T follicular helper cell (primary cell): ENCODE data around the gene TRIP6.

Experiments
- DNase-seq: peaks from one replicate; pipeline ENCODE4 v3.0.0-alpha.2; 2020; ENCODE audit warnings: low read depth
- total RNA-seq, 2 experiments: gene quantifications; one replicate each; lab custom pipeline; 2026; lab: John Stamatoyannopoulos, UW

Gene TRIP6, protein sequence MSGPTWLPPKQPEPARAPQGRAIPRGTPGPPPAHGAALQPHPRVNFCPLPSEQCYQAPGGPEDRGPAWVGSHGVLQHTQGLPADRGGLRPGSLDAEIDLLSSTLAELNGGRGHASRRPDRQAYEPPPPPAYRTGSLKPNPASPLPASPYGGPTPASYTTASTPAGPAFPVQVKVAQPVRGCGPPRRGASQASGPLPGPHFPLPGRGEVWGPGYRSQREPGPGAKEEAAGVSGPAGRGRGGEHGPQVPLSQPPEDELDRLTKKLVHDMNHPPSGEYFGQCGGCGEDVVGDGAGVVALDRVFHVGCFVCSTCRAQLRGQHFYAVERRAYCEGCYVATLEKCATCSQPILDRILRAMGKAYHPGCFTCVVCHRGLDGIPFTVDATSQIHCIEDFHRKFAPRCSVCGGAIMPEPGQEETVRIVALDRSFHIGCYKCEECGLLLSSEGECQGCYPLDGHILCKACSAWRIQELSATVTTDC
- 10.7 to 23.8 reads per million in 2 experiments for total RNA-seq

DNA sequence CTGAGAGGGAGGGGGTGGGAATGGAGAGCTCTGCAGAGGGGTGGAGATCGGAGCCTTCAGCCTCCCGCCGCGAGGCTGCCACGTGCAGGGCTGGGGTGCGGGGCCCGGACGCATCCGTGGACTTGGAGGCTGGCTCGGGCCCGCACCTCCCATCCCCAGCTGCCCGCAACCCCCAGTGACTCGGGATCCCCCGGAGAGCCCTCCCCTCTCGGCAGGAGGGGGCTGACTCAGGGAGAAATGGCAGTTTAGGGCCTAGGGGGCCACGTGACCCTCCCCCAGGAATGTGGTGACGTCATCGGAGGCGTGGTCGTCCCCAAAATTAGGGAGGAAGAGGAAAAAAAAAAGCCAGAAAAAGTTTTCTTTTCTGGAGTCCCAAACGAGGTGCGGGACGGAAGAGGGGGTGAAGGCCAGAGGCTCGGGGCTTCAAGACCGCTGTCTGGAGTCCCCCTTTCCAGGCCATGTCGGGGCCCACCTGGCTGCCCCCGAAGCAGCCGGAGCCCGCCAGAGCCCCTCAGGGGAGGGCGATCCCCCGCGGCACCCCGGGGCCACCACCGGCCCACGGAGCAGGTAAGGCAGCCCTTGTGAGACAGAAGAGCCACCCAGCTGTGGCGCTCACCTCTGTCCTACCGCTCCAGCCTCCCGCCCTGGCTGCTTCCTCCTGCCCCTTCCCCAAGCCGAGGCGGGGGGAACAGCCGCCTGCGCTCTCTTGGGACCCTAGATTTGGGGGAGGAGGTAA, at the start of gene TRIP6:
Gene TRIP6 (plus strand): TSS at position 348 of the 736 bp plus-strand sequence. CDS start 111 bp downstream, at position 459.
- DNase-seq, result no peak

- DNase-seq, result no peak
Measured at GRCh38 chr7:100818366-100818765, 48.8 kb upstream of the TRIP6 start.

- no peak for DNase-seq
Measured at GRCh38 chr7:100818825-100819224, 48.4 kb upstream of the TRIP6 start.

DNA sequence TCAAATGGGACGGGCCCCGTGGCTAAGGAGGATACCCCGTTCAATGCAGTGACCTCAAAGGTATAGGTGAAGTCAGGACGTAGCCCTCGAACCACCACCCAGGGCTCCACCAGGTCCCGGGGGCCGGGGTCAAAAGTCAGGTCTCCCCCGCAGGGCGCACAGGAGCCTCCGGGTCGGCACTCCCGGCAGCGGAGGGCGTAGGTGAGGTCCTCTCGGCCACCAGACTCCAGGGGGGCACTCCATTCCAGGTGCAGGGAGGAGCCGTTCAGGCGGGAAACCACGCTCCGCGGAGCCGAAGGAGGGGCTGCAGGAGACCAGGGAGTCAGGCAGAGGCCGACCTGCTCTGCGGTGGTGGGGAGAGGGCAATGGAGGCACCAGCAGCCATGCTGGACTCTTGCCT, 47.6 kb upstream of the TRIP6 start:
- no peak for DNase-seq

- no peak for DNase-seq
Measured at GRCh38 chr7:100822236-100823139, 44.7 kb upstream of the TRIP6 start.

DNA sequence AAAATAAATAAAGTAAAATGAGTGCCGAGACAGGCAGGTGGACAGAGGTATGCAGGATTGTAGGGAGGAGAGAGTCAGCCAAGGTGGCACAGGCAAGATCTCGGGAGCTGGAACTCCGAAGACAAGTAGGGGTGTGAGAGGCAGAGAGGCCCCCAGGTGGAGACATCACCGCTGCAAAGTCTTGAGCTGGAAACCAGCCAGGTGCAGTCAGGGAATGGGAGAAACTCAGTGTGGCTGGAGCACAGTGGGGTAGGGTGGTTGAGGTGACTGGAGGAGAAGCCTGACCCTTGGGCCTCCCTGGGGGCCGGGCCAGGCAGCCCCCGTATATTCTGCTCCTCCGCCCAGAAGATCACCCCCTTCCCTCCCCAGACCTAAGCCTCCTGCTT, 44.1 kb upstream of the TRIP6 start:
- DNase-seq, result no peak

DNA sequence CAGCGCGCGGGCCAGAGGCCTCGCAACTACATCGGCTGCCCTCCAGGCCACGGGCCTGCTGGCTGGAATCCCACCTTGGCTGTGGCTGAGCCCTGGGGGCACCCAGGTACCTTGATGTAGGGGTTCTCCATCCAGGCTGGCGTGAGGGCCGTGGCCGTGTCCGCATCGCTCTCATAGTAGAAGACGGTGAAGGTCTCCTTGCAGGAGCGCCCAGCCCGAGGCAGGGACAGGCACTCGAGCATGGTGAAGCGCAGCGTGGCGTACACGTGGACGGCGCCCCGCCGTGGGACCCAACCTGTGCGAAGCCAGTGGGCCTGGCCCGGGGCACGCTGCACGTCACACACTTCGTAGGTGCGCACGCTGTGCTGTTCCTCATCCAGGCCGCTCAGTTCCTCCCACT, 43.7 kb upstream of the TRIP6 start:
- DNase-seq, result no peak

DNA sequence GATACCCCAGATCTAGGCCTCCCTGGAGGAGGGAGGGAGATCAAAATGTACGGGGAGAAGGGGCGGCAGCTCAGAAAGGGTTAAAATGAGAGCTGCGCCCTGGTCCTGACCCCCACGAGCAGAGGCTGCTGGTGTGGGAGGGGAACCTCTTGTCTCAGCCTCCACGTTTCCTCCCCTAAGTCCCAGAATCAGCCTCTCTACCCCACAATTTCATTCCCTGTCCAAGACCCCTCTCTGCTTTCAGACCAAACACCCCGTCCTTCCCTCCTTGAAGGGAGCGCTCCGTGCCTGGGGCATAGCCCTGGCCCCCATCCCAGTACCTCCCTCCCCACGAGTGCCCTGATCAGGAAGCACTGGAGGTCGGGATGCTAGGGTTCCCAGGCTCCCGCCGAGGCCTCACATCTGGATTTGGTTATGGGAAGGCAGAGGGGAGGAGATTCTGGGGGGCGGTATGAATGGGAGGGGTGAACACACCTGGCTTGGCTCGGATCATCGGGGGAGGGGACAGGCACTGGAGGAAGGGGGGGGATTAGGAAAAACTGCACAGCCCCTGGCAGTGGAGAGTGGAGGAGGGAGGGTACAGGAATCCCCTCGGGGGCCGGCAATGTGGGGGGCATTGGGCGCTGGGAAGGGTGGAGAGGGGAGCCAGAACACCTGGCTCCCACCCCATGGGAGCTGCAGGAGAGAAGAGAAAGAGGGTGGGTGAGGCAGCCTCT, 42.5 kb upstream of the TRIP6 start:
- DNase-seq, result no peak

- DNase-seq, result no peak
Measured at GRCh38 chr7:100825215-100825671, 41.9 kb upstream of the TRIP6 start.

- DNase-seq, result no peak
Measured at GRCh38 chr7:100825751-100826513, 41.3 kb upstream of the TRIP6 start.

- no peak for DNase-seq
Measured at GRCh38 chr7:100826514-100827329, 40.5 kb upstream of the TRIP6 start.

DNA sequence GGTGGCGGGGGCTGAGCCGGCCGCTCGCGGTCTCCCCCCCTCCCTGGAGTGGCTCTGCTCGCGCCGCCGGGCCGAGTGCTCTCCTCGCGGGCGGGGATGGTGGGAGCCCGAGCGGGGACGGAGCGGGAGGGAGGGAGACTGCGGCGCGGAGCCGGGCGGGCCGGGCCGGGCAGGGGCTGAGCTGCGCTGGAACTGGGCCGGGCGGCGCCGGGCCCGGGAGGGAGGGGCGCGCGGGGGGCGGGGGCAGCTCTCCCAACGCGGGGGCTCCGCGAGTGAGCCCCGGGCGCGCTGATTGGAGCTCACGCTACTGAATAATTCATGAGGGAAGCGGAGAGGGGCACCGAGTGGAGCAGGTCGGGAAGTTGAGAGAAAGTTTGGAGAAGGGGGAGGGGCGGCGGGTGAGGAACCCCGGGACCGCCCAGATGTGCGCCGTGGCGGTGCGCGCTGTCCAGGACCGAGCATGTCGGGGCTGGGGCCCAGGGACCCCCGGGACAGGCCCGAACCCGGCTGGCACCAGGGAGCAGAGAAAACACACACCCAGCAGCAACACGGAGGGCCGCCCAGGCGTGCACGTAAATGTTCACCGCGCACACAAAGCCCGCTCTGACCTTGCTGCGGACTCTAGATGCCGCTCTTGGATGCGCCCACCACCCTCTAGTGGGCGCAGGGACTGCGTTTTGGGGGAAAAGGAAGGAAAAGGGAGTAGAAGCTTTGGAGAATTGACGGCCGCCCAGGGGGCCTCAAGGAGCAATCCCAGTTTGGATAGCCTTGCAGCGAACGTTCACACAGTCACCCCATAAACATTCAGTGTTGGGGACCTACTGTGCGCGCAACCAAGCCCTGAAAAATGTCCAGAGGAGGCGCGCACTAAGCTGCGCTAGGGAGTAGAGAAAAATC, 39.6 kb upstream of the TRIP6 start, which contains the start of gene EPHB4:
Gene EPHB4 (minus strand): TSS at position 194 of the 897 bp plus-strand sequence. CDS start 493 bp downstream, outside the sequence.
- no peak for DNase-seq

GRCh38 chr7:100829150-100829716, 38.0 kb upstream of the TRIP6 start:
- no peak for DNase-seq

GRCh38 chr7:100830396-100830795, 36.8 kb upstream of the TRIP6 start:
- DNase-seq, result no peak

DNA sequence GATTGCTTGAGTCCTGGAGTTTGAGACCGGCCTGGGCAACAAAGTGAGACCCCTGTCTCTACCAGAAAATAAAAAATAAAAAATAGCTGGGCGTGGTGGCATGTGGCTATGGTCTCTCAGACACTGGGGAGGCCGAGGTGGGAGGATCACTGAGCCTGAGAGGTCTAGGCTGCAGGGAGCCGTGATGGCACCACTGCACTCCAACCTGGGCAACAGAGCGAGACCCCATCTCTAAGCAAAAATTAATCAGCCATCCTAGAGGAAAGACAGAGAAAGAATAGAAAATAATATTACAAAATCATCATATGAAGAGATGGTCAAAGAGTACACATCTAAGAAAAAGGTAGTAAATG, 34.9 kb upstream of the TRIP6 start:
- no peak for DNase-seq

DNA sequence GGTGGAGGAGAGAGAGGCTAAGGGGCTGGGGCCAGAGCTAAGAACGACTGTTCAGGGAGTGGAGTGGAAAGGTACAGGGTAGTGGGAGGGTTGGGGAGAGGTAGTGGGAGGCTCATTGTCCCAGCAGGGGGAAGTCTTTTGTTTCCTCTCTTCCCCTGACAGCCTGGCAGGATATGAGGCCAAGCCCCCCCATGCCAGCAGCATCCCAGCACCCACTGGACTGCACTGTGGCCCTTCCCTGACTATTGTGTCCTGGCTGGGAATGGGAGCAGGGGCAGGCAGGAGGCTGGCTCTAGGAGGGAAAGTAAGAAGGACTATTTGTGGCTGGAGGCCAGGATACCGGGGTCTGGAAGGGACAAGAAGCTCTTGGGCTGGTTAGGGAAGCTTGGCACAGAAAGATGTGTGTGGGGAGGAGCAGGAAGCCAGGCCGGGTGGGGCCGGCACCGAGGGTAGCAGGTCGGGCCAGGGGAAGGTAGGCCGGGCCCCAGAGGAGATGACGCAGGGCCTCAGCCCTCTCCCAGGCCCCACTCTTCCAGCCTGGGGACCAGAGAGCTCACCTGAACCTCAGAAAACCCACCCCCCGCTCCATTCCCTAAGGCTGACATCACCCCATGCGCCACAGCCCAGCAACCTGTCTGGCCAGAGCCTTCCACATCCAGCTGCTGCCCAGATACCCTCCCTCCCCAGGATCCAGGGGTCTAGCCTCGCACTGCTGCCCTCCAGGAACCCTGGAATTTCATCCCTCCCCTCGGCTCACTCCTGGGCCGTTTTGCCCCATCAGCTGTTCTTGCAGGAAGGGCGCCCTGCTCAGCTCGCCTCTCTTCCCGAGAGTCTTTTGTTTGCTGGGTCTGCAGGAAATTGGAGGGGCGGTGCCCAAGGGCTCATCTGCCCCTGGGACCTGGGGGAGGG, 31.0 kb upstream of the TRIP6 start:
- DNase-seq, result no peak

GRCh38 chr7:100836812-100837098, 30.4 kb upstream of the TRIP6 start:
- no peak for DNase-seq
